Astrocyte (in vitro differentiated cells and primary cell): Measurements from ENCODE around the gene METTL23. TPM values are rescaled to one million over a fixed set of nuclear protein-coding genes. Genes with fewer than 3 reads are reported as not detected.

Source experiments
- DNase-seq: peaks from one replicate; pipeline ENCODE4 v3.0.0-alpha.2; 2010; ENCODE audit warnings: low read depth
- FAIRE-seq: peaks from 2 replicates; lab custom pipeline; 2011; peaks lifted over from hg19 to GRCh38; lab: Jason Lieb, UNC
- H2AFZ ChIP-seq: 2 replicates; pipeline ENCODE4 v1.6.0; 2012; ENCODE audit warnings: low read depth, low read length, inconsistent platforms
- H3K27ac ChIP-seq: 2 replicates; pipeline ENCODE4 v1.5.1; 2011; ENCODE audit warnings: low read depth, low read length, inconsistent platforms
- H3K27me3 ChIP-seq: 2 replicates; pipeline ENCODE4 v1.6.0; 2011; ENCODE audit warnings: low read length, inconsistent platforms; ENCODE audit not compliant: insufficient read depth
- H3K36me3 ChIP-seq: 2 replicates; pipeline ENCODE4 v1.5.1; 2011; ENCODE audit warnings: low read length, inconsistent platforms; ENCODE audit not compliant: insufficient read depth
- H3K4me1 ChIP-seq: 2 replicates; pipeline ENCODE4 v1.5.1; 2011; ENCODE audit warnings: low read length, inconsistent platforms; ENCODE audit not compliant: insufficient read depth
- H3K4me2 ChIP-seq: 2 replicates; pipeline ENCODE4 v1.6.0; 2012; ENCODE audit warnings: low read length, inconsistent platforms
- H3K4me3 ChIP-seq: 2 replicates; pipeline ENCODE4 v1.5.1; 2011; ENCODE audit warnings: low read depth, mild to moderate bottlenecking, low read length, inconsistent platforms; ENCODE audit not compliant: insufficient read depth
- H3K79me2 ChIP-seq: 2 replicates; pipeline ENCODE4 v1.6.0; 2012; ENCODE audit warnings: mild to moderate bottlenecking, low read length, inconsistent platforms; ENCODE audit not compliant: insufficient read depth
- H3K9ac ChIP-seq: 2 replicates; pipeline ENCODE4 v1.6.0; 2012; ENCODE audit warnings: mild to moderate bottlenecking, low read length, inconsistent platforms
- H3K9me3 ChIP-seq: 2 replicates; pipeline ENCODE4 v1.5.1; 2012; ENCODE audit warnings: low read depth, mild to moderate bottlenecking, low read length, inconsistent platforms; ENCODE audit not compliant: insufficient read depth
- H4K20me1 ChIP-seq: 2 replicates; pipeline ENCODE4 v1.6.0; 2012; ENCODE audit warnings: low read length, inconsistent platforms; ENCODE audit not compliant: insufficient read depth
- H3K27ac Mint-ChIP-seq: one replicate; pipeline ENCODE4 v1.8.0; 2021; ENCODE audit warnings: mild to moderate bottlenecking, mixed read lengths; ENCODE audit not compliant: unreplicated experiment
- H3K27me3 Mint-ChIP-seq: one replicate; pipeline ENCODE4 v1.8.0; 2021; ENCODE audit warnings: low read depth, mixed read lengths; ENCODE audit not compliant: unreplicated experiment
- H3K36me3 Mint-ChIP-seq: one replicate; pipeline ENCODE4 v1.8.0; 2021; ENCODE audit warnings: low read depth, mixed read lengths; ENCODE audit not compliant: unreplicated experiment
- H3K4me1 Mint-ChIP-seq: one replicate; pipeline ENCODE4 v1.8.0; 2021; ENCODE audit warnings: low read depth, mixed read lengths; ENCODE audit not compliant: unreplicated experiment
- H3K4me3 Mint-ChIP-seq: one replicate; pipeline ENCODE4 v1.8.0; 2021; ENCODE audit warnings: mild to moderate bottlenecking, moderate library complexity, mixed read lengths; ENCODE audit not compliant: unreplicated experiment
- H3K9me3 Mint-ChIP-seq: one replicate; pipeline ENCODE4 v1.8.0; 2021; ENCODE audit warnings: mild to moderate bottlenecking, mixed read lengths; ENCODE audit not compliant: unreplicated experiment
- CTCF ChIP-seq: IDR thresholded peaks from 2 replicates; pipeline ENCODE4 v1.5.1; 2011; ENCODE audit warnings: low read depth, mild to moderate bottlenecking, inconsistent platforms, low read length, moderate library complexity; ENCODE audit not compliant: insufficient read depth
- EZH2 ChIP-seq: IDR thresholded peaks from 2 replicates; pipeline ENCODE4 v1.6.1; 2012; ENCODE audit warnings: mild to moderate bottlenecking, low read length, inconsistent platforms; ENCODE audit not compliant: insufficient read depth
- total RNA-seq: library from RNA; stranded (reverse); gene quantifications from 2 replicates; pipeline ENCODE4 v1.2.1, GENCODE V29; 2021

Gene METTL23
- total RNA-seq, 1 donor from 2014 or later = 24.3 TPM

- H3K27me3 Mint-ChIP-seq = no peaks in the 10 kb centered on the region
Observed at GRCh38 chr17:76735586-76736348, 9.1 kb downstream of the METTL23 start.

GRCh38 chr17:76736349-76737081 lies 9.9 kb downstream of the METTL23 start:
- H3K36me3 Mint-ChIP-seq = peaks cover 15% of the 10 kb centered on the region

More at GRCh38 chr17:76735586-76736348, 9.1 kb downstream of the METTL23 start:
- Histone ChIP-seq H3K36me3 (peaks cover 45% of the 10 kb centered on the region), H3K79me2 (peaks cover 79% of the 10 kb centered on the region), H3K9ac (peak overlapping the region; percentile 98), H3K27ac (peak overlapping the region; percentile 89), H3K4me3 (peak overlapping the region; percentile 92), H2AFZ (no peak overlapping the region), H3K4me1 (peaks cover 35% of the 10 kb centered on the region), H3K9me3 (no peaks in the 10 kb centered on the region), H3K27me3 (no peaks in the 10 kb centered on the region), H4K20me1 (peaks cover 53% of the 10 kb centered on the region), H3K4me2 (peak overlapping the region; percentile 89)
- Mint-ChIP-seq H3K9me3 (no peaks in the 10 kb centered on the region), H3K4me3 (peak overlapping the region; percentile 99), H3K36me3 (peaks cover 15% of the 10 kb centered on the region), H3K4me1 (peaks cover 18% of the 10 kb centered on the region), H3K27ac (peak overlapping the region; percentile 98)
- TF ChIP-seq EZH2 (no peak), CTCF (no peak)
- FAIRE-seq (no peak), DNase-seq (no peak)

More at GRCh38 chr17:76736349-76737081, 9.9 kb downstream of the METTL23 start:
- H2AFZ ChIP-seq = no peak overlapping the region
- H3K27ac Mint-ChIP-seq = peak overlapping the region; percentile 98
- peak overlapping the region; percentile 98 for H3K9ac ChIP-seq
- peaks cover 35% of the 10 kb centered on the region for H3K4me1 ChIP-seq
- H3K4me2 ChIP-seq = peak overlapping the region; percentile 89
- no peak for FAIRE-seq
- TF ChIP-seq EZH2 (no peak), CTCF (no peak)
- no peaks in the 10 kb centered on the region for H3K9me3 Mint-ChIP-seq
- no peak for DNase-seq
- H3K27me3 ChIP-seq = no peaks in the 10 kb centered on the region
- H3K36me3 ChIP-seq = peaks cover 40% of the 10 kb centered on the region
- no peaks in the 10 kb centered on the region for H3K27me3 Mint-ChIP-seq
- peak overlapping the region; percentile 99 for H3K4me3 Mint-ChIP-seq
- peaks cover 18% of the 10 kb centered on the region for H3K4me1 Mint-ChIP-seq
- H3K9me3 ChIP-seq = no peaks in the 10 kb centered on the region
- H4K20me1 ChIP-seq = peaks cover 47% of the 10 kb centered on the region
- peaks cover 74% of the 10 kb centered on the region for H3K79me2 ChIP-seq
- H3K4me3 ChIP-seq = peak overlapping the region; percentile 92
- H3K27ac ChIP-seq = peak overlapping the region; percentile 89
